ENCODE results near the gene KLHL30.

Gene KLHL30

DNA sequence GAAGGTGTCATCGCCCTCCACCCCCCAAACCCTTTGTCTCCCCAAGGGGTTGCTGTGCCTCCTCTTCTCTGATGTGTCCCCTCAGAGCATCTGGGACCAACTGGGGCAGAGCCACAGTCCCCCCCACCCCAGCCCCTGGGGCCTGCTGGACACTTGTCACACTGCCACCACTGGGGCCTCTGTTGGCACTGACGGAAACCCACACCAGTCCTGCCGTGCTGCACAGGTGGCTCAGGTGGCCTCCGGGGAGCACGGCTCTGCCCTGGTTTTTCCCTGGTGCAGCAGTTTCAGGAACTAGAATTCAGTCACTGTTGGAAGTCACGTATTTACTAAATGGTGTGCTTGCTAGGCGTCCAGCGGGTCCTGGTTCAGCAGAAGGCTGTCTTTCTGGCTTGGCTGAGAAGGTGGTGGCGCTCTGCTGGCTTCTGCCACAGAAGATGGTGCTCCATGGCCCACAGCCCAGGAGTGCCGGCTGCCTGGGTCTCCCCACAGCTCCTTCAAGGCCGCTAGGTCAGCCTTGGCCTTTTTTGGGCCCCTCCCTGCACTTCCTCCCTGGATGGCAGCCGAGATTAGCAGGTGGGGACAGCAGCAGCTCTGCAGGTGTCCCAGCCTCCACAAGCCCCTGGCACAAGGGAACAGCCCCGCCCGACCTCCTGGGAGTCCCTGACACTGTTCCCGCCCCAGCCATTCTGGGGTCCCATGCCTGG, 18.6 kb upstream of the KLHL30 start:
- TF ChIP-seq POLR2AphosphoS5 (IDR thresholded peaks at IDR 0.05; ENCODE audit: low read depth, low read length) (no peak), SIN3A (IDR thresholded peaks at IDR 0.05; ENCODE audit: borderline replicate concordance, insufficient read depth, low read length) (no peak)
- TF ChIP-seq, protein P1, sequence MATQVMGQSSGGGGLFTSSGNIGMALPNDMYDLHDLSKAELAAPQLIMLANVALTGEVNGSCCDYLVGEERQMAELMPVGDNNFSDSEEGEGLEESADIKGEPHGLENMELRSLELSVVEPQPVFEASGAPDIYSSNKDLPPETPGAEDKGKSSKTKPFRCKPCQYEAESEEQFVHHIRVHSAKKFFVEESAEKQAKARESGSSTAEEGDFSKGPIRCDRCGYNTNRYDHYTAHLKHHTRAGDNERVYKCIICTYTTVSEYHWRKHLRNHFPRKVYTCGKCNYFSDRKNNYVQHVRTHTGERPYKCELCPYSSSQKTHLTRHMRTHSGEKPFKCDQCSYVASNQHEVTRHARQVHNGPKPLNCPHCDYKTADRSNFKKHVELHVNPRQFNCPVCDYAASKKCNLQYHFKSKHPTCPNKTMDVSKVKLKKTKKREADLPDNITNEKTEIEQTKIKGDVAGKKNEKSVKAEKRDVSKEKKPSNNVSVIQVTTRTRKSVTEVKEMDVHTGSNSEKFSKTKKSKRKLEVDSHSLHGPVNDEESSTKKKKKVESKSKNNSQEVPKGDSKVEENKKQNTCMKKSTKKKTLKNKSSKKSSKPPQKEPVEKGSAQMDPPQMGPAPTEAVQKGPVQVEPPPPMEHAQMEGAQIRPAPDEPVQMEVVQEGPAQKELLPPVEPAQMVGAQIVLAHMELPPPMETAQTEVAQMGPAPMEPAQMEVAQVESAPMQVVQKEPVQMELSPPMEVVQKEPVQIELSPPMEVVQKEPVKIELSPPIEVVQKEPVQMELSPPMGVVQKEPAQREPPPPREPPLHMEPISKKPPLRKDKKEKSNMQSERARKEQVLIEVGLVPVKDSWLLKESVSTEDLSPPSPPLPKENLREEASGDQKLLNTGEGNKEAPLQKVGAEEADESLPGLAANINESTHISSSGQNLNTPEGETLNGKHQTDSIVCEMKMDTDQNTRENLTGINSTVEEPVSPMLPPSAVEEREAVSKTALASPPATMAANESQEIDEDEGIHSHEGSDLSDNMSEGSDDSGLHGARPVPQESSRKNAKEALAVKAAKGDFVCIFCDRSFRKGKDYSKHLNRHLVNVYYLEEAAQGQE (IDR thresholded peaks at IDR 0.05; ENCODE audit: insufficient read depth in 1 of 2, low read depth in 2 of 2, low read length in 2 of 2): no peak

DNA sequence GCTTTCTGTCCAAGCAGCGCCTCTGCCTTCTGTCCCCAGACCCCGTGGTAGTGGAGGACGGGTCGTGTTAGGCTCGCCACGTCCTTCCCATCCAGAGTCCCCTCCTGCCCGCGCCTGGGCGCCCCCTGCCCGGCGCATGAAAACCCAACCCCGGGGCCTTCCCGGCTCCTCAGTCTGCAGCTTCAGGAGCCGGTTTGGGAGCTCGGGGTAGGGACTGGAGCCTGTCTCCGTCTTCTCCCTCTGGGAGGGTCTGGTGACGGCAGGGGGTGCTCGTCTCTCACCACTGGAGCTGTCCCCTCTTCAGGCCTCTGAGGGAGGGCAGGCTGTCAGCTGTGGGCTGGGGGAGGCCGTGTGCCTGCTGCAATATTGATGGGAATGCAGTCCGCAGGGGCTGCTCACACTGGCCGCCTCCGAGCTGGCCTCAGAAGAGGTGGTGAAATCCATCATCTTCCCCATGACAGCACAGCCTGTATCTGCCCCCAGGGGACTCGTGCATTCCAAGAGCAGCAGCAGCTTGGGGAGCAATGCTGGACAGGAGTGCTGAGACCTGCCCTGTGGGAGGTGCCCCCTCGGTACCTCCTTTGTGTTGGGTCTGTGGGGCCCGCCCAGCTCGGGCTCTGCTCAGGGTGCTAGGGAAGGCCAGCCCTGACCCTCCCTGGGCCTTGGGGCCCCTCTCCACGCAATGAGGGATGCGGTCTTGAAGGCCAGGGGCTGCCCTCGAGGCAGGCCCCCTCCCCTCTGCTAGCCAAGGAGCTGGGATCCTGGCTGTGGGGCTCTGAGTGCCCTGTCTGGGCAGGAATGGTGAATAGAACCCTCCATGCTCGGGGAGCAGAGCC, 17.8 kb upstream of the KLHL30 start:
- no peak for TF ChIP-seq POLR2AphosphoS5 (IDR thresholded peaks at IDR 0.05; ENCODE audit: low read depth, low read length)
- TF ChIP-seq SIN3A (IDR thresholded peaks at IDR 0.05; ENCODE audit: borderline replicate concordance, insufficient read depth, low read length): no peak
- TF ChIP-seq, protein P1 (IDR thresholded peaks at IDR 0.05; ENCODE audit: insufficient read depth in 1 of 2, low read depth in 2 of 2, low read length in 2 of 2): no peak
- no peak for TF ChIP-seq FOXP2 (optimal IDR thresholded peaks at IDR 0.05; ENCODE audit: borderline replicate concordance, extremely low read depth, extremely low read length, insufficient read depth)
- no peak for TF ChIP-seq TAF1 (IDR thresholded peaks at IDR 0.05; ENCODE audit: borderline replicate concordance, insufficient read depth, low read length)

DNA sequence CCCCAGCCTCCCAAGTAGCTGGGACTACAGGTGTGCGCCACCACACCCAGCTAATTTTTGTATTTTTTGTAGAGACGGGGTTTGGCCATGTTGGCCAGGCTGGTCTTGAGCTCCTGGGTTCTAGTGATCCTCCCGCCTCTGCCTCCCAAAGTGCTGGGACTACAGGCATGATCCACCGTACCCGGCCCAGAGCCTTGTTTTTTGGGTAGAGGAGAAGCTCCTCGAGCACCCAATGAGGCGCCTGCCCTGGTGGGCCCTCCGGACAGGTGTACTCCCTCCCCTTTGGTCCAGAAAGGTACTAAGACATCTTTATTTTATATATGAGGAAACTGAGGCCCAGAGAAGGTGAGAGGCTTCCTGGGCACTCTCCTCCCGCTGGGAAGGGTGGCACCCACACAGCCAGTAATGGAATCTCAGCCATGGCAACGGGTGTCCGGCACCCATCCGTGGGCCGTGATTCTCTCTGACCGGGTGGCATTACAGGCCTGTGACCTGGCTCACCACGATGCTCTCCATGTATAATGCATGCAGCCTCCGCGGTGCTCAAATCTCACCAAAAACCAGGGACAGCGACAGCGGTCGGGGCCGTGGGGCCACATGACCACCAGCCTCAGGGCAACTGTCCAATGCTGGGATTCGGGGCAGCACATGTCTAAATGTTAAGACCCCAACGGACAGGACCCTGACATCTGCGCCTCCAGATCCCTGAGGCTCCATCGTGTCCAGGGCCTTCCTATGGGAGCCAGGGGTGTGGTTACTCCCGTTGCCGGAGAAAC, 16.8 kb upstream of the KLHL30 start:
- TF ChIP-seq, protein P1 (IDR thresholded peaks at IDR 0.05; ENCODE audit: insufficient read depth in 1 of 2, low read depth in 2 of 2, low read length in 2 of 2): no peak
- TF ChIP-seq POLR2AphosphoS5 (IDR thresholded peaks at IDR 0.05; ENCODE audit: low read depth, low read length) (no peak), TAF1 (IDR thresholded peaks at IDR 0.05; ENCODE audit: borderline replicate concordance, insufficient read depth, low read length) (no peak), SIN3A (IDR thresholded peaks at IDR 0.05; ENCODE audit: borderline replicate concordance, insufficient read depth, low read length) (no peak), FOXP2 (optimal IDR thresholded peaks at IDR 0.05; ENCODE audit: borderline replicate concordance, extremely low read depth, extremely low read length, insufficient read depth) (no peak)

DNA sequence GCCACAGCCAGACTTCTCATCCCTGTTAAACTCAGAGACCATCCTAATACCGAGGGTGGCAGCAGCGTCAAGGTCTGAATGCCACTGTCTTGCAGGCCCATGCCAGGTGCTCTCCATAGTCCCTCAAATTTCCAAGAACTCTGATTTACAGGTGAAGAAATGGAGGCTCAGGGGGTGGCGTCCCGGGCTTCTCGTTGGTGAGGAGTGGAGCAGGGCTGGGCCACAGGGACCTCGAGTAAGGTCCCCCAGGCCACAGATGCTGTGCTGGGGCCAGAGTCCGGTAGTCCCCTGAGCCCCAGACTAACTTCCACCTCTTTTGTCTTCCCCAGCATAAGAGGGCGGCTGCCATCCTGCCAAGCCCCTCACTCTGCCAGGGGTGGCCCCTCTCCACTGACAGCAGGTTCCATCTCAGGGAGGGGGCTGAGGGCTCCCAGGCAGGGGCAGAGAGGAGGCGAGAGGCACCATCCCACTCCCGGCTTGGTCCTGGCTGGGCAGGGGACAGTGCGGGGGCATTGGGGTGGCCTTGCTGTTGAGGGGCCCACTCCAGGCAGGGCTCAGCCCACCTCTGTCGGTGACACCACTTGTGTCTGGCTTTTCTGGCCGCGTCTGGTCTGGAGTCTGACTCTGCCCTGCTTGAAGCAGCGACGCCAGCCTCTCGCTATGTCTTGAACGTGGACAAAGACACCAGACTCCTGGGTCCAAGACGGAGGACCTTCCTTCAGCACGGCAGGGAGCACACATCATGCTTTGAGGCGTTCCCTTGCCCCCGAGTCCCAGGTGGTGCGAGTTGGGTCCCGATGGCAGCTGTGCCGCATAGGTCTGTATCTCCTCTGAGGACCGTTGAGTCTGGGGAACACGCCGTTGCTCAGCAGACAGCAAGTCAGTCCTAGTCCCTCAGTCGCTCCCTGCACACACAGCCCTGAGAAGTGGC, 15.9 kb upstream of the KLHL30 start:
- TF ChIP-seq POLR2AphosphoS5 (IDR thresholded peaks at IDR 0.05; ENCODE audit: low read depth, low read length) (no peak), TAF1 (IDR thresholded peaks at IDR 0.05; ENCODE audit: borderline replicate concordance, insufficient read depth, low read length) (no peak), SIN3A (IDR thresholded peaks at IDR 0.05; ENCODE audit: borderline replicate concordance, insufficient read depth, low read length) (no peak)
- TF ChIP-seq, protein P1 (IDR thresholded peaks at IDR 0.05; ENCODE audit: insufficient read depth in 1 of 2, low read depth in 2 of 2, low read length in 2 of 2): no peak

All from PFSK-1 (cell line).